Measurements from ENCODE around the gene CORO2A.

The CORO2A gene

DNA sequence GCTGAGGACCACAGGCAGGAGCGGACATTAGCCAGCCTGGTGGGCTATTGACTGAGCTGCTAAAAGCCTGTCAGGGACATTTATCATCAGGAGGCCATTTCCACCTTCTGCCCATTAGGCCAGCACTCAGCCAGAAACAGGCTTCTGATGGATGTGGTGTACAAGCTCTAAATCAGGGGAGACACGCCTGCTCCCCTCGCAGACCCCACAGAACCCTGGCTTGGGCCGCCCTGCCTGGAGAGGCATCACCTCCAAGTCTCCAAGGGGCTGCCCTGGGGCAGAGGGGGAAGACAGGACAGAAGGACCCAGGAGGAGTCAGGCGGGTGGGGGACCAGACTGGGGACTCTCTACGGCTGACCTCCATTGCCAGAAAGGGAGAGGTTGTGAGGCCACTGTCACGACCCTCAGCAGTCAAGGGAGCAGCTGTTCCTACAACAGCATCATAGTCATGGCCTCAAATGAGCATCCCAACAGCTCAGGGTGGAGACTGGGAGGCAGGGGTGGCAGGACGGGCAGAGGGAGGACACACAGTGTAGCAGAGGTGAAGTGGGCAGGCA, 49.4 kb downstream of the CORO2A start:
- Histone ChIP-seq H3K4me2 (ENCODE audit: low read length) (no peak overlapping the region), H3K27ac (ENCODE audit: low read depth, low read length, poor library complexity, severe bottlenecking) (no peak overlapping the region), H3K9me3 (ENCODE audit: low read length) (no peaks in the 10 kb centered on the region), H3K4me3 (ENCODE audit: low read depth, low read length, poor library complexity, severe bottlenecking) (no peak overlapping the region), H4K20me1 (ENCODE audit: insufficient read depth, low read length) (no peaks in the 10 kb centered on the region), H3K4me1 (ENCODE audit: insufficient read depth, low read length, severe bottlenecking) (no peaks in the 10 kb centered on the region), H3K27me3 (ENCODE audit: insufficient read depth, low read length) (no peaks in the 10 kb centered on the region; the same call in 1 of the 2 replicates), H3K36me3 (ENCODE audit: insufficient read depth, low read length) (no peaks in the 10 kb centered on the region), H3K9ac (ENCODE audit: low read length) (no peak overlapping the region), H3K79me2 (ENCODE audit: insufficient read depth, low read length) (no peaks in the 10 kb centered on the region), H3K9me2 (ENCODE audit: low read depth, low read length) (no peaks in the 10 kb centered on the region), H3F3A (ENCODE audit: insufficient read depth, low read length) (no peaks in the 10 kb centered on the region), H2AFZ (ENCODE audit: low read length) (no peak overlapping the region)
- TF ChIP-seq, protein P1, sequence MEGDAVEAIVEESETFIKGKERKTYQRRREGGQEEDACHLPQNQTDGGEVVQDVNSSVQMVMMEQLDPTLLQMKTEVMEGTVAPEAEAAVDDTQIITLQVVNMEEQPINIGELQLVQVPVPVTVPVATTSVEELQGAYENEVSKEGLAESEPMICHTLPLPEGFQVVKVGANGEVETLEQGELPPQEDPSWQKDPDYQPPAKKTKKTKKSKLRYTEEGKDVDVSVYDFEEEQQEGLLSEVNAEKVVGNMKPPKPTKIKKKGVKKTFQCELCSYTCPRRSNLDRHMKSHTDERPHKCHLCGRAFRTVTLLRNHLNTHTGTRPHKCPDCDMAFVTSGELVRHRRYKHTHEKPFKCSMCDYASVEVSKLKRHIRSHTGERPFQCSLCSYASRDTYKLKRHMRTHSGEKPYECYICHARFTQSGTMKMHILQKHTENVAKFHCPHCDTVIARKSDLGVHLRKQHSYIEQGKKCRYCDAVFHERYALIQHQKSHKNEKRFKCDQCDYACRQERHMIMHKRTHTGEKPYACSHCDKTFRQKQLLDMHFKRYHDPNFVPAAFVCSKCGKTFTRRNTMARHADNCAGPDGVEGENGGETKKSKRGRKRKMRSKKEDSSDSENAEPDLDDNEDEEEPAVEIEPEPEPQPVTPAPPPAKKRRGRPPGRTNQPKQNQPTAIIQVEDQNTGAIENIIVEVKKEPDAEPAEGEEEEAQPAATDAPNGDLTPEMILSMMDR (IDR thresholded peaks at IDR 0.05; ENCODE audit: low read length) = no peak
- TF ChIP-seq EZH2 (IDR thresholded peaks at IDR 0.05; ENCODE audit: borderline replicate concordance, low read length) = no peak

DNA sequence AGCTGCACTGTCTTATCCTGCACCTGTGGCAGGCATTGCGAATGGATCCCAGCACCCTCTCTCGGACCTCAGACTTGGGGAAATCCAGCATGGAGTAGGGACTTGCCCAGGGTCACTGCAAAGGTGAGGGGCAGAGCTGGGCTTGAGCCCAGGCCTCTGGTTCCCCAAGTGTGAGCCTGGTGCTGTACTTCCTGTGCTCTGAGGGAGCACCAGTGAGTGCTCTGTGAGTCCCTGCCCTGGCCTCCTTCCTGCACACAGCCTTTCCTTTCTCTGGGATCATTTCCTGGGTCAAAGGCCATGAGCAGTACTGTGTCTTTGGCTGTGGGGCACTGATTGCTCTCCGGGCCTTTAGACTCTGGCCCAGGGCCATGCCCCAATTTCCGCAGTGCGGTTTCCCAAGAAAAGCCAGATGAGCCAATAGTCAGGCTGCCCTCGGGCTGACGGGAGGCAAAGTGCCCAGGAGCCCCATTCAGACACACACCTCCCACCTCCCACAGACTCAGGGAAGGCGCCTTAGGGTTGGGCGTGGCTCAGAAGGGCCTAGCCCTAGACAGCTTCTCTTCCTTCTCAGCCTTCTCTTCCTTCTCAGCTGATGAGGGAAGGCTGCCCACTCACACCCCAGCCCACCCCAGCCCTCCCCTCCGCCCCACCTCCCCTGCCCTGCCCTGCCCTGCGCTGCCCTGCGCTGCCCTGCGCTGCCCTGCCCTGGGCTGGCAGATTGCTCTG, 50.1 kb downstream of the CORO2A start:
- Histone ChIP-seq H3K27ac (ENCODE audit: low read depth, low read length, poor library complexity, severe bottlenecking) (no peak overlapping the region), H3K79me2 (ENCODE audit: insufficient read depth, low read length) (no peaks in the 10 kb centered on the region), H2AFZ (ENCODE audit: low read length) (no peak overlapping the region), H4K20me1 (ENCODE audit: insufficient read depth, low read length) (no peaks in the 10 kb centered on the region), H3K4me3 (ENCODE audit: low read depth, low read length, poor library complexity, severe bottlenecking) (no peak overlapping the region), H3K9ac (ENCODE audit: low read length) (no peak overlapping the region), H3K36me3 (ENCODE audit: insufficient read depth, low read length) (no peaks in the 10 kb centered on the region), H3F3A (ENCODE audit: insufficient read depth, low read length) (no peaks in the 10 kb centered on the region), H3K9me3 (ENCODE audit: low read length) (no peaks in the 10 kb centered on the region), H3K4me2 (ENCODE audit: low read length) (no peak overlapping the region), H3K27me3 (ENCODE audit: insufficient read depth, low read length) (no peaks in the 10 kb centered on the region; the same call in 1 of the 2 replicates), H3K4me1 (ENCODE audit: insufficient read depth, low read length, severe bottlenecking) (no peaks in the 10 kb centered on the region), H3K9me2 (ENCODE audit: low read depth, low read length) (no peaks in the 10 kb centered on the region)
- TF ChIP-seq, protein P1 (IDR thresholded peaks at IDR 0.05; ENCODE audit: low read length) = no peak
- no peak for TF ChIP-seq EZH2 (IDR thresholded peaks at IDR 0.05; ENCODE audit: borderline replicate concordance, low read length)

DNA sequence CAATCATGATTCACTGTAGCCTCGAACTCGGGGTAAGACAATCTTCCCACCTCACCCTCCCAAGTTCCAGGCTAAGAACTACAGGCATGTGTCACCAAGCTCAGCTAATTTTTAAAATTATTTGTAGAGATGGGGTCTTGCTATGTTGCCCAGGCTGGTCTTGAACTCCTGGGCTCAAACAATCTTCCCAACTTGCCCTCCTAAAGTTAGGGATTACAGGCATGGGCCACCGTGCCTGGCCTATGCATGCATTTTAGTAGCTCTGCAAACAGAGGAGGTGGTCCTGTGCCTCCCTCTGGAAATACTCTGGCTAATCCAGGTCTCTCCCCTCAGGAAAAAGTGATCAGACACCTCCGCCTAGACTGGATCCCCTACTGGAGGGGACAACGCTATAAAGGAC, 51.9 kb downstream of the CORO2A start:
- no peaks in the 10 kb centered on the region for H3K36me3 ChIP-seq (ENCODE audit: insufficient read depth, low read length)
- no peak overlapping the region for H3K9ac ChIP-seq (ENCODE audit: low read length)
- no peaks in the 10 kb centered on the region for H3K9me3 ChIP-seq (ENCODE audit: low read length)
- H3K79me2 ChIP-seq (ENCODE audit: insufficient read depth, low read length) = no peaks in the 10 kb centered on the region
- H3K4me2 ChIP-seq (ENCODE audit: low read length) = no peak overlapping the region
- H3K27me3 ChIP-seq (ENCODE audit: insufficient read depth, low read length) = no peaks in the 10 kb centered on the region; the same call in 1 of the 2 replicates
- TF ChIP-seq, protein P1 (IDR thresholded peaks at IDR 0.05; ENCODE audit: low read length) = no peak
- no peak for TF ChIP-seq EZH2 (IDR thresholded peaks at IDR 0.05; ENCODE audit: borderline replicate concordance, low read length)
- H3K27ac ChIP-seq (ENCODE audit: low read depth, low read length, poor library complexity, severe bottlenecking) = no peak overlapping the region
- H3F3A ChIP-seq (ENCODE audit: insufficient read depth, low read length) = no peaks in the 10 kb centered on the region
- no peak overlapping the region for H3K4me3 ChIP-seq (ENCODE audit: low read depth, low read length, poor library complexity, severe bottlenecking)
- H3K4me1 ChIP-seq (ENCODE audit: insufficient read depth, low read length, severe bottlenecking) = no peaks in the 10 kb centered on the region
- no peaks in the 10 kb centered on the region for H3K9me2 ChIP-seq (ENCODE audit: low read depth, low read length)
- H4K20me1 ChIP-seq (ENCODE audit: insufficient read depth, low read length) = no peaks in the 10 kb centered on the region
- H2AFZ ChIP-seq (ENCODE audit: low read length) = no peak overlapping the region
